Measurements from ENCODE around the gene CHMP4A.

CHMP4A gene

DNA sequence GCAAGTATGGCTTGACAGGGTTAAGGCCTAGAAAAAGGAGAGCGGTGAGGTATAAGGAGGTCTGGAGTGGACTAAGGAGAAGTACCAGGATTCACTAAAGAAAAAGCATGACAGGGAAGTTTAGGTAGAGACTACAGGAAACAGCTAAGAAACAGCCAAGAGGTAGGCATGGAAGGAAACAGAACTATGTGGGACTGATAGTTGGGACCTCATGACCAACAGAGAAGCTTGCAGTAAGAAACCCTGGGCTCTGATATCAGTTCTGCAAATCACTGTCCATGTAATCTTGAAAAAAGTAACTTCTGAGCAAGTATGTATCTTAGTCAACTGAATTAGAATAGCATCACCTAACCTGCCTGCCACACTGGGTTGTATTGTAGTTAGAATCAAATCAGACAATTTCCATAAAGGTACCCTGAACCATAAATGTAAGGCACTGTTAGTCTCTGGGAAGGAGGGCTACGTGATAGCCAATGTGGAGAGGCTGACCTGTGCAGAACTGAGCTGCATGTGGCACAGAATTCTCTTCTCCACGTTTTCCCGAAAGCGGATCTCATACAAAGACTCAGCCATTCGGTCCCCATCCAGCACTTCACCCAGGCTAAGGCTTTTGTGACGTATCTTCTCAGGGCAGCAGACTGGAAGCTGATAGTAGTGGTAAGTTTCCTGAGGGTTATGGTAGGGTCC is 19.0 kb downstream of the CHMP4A start:
- no peak for DNase-seq

DNA sequence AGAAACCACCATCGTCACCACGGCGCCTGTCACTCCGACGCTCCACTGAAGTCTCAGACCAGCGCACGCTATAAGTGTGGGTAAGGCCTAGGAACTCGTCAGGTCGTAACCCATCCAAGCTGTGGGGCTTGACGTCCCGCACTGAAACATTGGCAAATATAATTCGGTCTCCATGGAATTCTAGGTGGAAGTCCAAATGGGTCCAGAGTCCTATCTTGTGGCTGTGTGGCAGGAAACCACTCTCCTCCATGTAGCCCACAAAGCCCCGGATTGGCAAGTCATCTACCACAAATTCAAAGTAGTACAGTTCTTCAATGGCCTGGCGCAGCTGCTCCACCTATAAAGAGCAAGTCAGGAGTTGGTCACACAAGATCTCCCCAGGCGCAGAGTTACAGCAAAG is 20.4 kb downstream of the CHMP4A start:
- DNase-seq, result no peak

DNA sequence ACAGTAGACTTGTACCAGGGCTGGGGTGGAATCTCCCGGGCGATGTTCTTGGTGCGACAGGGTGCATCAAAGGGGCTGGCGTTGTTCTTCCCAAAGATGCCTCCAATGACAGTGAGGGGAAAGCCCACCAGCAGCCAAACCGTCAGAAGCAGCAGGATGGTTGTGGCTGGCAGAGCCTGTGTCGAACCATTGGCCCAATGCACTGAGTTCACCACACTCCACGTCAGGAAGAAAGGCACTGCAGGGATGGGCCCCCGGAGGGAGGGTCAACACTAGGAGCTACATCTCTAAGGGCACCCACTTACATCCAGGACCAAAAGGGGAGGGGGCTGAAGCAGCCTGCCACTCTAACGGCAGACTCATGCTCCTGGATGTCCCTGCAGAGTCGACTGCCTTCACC is 22.9 kb downstream of the CHMP4A start:
- no peak for DNase-seq

DNA sequence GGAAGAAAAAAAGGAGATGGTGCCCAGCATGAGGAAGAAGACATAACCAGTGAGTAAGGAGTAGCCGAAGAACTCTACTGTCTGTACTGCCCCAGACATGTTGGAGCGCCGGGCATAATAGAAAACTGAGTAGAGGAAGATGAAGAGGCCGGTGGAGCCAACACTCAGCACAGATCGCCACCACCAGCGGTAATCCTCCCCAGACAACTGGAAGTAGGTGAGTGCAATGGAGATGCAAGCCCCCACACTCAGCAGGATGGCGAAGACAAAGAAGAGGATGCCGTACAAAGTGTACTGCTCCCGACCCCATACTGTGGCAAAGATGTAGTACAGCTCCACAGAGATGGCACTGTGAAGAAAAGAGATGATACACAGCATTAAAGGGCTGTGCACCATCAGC is 23.8 kb downstream of the CHMP4A start:
- no peak for DNase-seq

- no peak for DNase-seq
Observed at GRCh38 chr14:24189059-24189375, 24.3 kb downstream of the CHMP4A start.

DNA sequence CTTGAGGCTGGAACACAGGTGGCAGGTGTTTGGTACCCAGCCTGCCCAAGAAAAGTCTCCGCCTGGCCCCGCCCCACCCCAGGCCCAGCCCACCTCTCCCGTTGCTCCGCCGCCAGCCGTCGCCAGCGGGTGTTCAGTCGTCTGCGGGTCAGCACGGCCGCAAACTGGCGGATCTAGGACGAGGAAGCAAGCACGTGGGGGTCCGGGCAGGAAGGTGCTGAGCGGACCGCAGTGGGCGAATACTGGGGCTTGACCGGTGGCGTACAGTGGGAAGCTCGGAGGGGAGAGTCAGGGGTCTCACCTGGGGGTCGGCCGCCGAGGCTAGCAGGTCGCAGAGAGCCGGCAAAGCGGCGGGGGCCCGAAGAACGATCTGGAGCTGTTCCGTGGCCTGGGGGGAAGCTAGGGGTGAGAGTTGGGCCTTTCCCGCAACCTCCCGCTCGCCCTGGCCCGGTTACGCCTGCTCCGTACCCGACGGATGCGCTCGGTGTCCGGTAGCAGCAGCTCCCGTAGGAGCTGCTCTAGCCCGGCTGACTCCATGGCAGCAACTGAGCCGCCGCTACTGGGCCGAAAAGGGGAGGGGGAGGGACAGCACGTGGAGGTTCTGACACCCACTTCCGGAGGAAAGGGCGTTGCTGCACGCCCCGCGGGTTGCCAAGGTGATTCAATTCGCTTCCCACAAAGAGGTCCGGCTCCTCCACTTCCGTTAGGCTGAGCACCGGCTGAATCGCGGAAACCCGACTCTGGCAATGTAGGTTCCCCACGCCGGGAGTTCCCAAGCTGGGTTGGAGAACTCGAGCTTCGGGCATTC is 24.8 kb downstream of the CHMP4A start, which contains the start of gene IPO4:
IPO4 (minus strand) TSS at position 566 of the 808 bp plus-strand sequence; CDS start at position 537, 29 bp downstream.
- peak; percentile 92 for DNase-seq

DNA sequence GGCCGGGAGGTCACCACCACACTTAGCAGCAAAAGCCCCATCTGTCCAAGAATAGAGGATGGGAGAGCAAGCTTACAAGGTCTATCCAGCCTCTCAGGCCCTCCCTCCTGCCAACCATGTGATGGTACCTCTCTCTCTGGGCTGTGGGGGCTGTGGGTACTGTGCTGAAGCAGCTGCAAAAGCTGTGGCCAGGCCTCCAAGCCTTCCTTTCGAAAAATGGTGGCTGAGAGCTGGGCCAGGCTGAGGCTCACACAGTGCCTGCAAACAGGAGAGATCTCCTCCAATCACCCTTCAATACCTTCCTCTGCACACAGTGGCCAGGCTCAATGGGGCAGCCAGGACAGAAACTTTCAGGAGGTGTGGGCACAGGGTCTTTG is 25.8 kb downstream of the CHMP4A start:
- DNase-seq, result no peak

- DNase-seq, result no peak
Observed at GRCh38 chr14:24186831-24187538, 26.3 kb downstream of the CHMP4A start.

GRCh38 chr14:24185741-24186140 is 27.5 kb downstream of the CHMP4A start:
- no peak for DNase-seq

DNA sequence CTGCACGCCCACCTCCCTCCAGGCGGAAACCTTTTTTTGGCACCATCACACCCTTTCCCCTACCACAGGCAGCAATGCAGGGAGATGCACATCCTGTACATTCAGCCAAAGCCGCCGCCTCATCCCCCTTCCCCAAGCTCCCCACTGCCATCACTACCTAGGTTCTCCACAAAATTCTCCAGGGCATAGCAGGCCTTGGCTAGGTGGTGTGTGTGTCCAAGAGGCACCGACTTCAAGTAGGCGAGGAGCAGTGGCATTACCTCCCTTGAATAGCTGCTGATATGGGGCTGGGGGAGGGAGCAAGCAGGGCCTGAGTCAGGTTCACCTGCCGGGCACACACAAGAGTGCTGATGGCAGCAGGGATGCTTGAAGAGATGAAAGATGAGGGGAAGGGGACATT is 28.3 kb downstream of the CHMP4A start:
- no peak for DNase-seq

DNA sequence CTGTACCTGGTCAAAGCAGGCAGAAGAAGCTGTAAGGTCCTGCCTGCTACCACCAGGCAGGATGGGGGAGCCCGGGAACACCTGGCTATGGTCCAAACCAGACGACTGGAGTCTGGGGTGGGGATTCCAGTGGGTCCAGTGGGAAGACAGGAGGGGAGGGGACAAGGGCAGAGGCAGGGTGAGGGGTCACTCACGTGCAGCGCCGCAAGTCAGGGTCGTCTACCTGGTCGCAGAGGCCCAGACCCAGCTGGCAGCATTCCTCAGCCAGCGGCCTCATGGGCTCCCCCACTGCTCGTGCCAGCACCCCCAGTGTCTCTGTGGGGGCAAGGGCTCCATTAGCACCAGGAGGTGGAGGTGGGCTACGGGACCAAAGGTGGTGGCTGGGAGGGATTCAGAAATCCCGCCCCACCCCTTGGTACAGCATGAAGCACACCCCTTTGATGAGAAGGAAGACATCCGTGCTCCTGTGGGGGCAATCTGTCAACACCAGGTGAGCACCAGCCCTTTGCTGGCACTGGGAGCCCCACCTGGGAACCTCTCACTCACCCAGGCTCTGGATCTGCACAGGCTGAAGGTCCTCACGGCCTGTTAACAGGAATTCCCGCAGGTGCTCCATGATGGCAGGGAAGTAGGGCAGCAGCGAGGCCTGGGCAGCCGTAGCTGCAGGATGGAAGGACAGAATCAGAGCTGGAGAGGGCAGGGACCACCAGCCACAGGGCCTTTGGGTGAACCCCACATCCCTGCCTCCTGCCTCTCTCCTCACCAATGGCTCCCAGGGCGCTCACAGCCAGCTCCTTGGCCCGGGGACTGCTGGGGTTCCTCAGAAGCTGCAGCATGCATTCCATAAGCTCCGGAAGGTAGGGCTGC is 29.0 kb downstream of the CHMP4A start:
- DNase-seq, result no peak

DNA sequence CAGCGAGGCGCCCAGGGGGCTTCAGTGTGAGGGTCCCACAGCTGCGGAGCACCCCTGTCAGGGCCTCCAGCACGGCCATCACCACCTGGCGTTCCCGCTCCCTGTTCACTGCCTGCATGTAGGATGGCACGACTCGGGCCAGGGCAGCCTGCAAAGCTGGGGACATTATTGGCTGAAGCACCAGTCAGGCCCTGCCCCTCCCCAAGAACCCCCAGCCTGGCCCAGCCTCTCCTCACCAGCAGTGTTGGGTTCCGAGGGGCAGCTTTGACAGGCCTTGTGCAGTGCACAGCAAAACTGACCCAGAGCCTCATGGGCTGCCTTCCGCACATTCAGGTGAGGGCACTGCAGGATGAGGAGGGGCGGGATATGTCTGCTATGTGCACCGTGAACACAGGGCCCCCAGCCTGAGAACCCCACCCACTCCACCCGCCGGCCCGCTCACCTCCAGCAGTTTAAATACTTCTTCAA is 30.2 kb downstream of the CHMP4A start:
- no peak for DNase-seq

GRCh38 chr14:24182110-24182882 is 31.0 kb downstream of the CHMP4A start:
- DNase-seq, result no peak

GRCh38 chr14:24181371-24182077 is 31.8 kb downstream of the CHMP4A start:
- no peak for DNase-seq

GRCh38 chr14:24179961-24180796 is 33.1 kb downstream of the CHMP4A start:
- no peak for DNase-seq

DNA sequence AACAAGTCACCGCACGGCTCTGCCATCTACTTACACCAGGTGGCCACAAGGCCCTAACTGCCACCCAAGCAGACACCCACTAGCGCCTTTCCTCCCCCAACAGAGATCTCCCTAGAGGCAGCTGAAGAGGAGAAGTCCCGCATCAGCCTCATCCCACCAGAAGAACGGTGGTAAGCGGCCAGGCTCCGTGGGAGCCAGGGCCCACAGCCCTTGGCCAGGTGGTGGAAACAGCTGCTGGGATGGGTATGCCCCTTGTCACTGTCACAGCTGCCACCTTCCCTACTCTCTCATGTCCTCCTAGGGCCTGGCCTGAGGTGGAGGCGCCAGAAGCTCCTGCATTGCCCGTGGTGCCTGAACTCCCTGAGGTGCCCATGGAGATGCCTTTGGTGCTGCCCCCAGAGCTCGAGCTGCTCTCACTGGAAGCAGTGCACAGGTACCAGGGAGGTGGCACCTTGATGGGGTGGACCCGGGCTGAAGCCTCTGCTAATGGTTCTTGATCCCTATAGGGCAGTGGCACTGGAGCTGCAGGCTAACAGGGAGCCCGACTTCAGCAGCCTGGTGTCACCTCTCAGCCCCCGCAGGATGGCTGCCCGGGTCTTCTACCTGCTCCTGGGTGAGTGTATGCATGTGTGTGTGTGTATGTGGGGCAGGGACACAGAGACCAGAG is 33.9 kb downstream of the CHMP4A start:
- DNase-seq, result no peak

DNA sequence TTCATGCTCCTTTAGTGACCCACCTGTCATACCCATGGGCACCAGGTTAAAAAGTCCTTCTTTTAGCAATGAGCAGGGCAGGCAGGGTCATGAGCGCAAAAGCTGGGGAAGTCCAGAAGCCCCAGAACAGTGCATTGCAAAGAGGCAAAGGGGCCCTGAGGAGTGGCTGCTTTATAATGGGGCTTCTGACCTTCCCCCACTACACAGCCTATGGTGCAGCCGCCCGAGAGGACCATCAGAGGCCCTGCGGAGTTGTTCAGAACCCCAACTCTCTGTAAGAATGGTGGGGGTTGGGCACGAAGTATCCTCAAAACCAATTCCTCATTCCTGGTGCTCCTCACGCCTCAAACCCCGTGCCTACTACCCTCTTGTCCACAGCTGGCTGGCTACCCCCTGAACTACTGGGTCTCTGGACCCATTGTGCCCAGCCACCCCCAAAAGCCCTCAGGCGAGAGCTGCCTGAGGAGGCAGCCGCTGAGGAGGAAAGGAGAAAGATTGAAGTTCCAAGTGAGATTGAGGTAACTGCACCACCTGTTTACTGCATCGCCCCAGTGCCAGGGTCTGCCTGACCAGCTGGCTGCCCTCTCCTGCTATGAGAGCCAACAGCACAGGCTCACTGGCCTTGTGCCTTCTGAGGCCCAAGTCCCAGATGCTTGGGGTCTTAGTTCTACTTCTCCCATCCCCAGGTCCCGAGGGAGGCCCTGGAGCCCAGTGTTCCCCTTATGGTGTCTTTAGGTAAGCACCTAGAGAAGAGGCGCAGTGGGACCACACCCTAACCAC is 34.7 kb downstream of the CHMP4A start:
- no peak for DNase-seq

- DNase-seq, result no peak
Observed at GRCh38 chr14:24177891-24178290, 35.4 kb downstream of the CHMP4A start.
